IPS-11a (cell line): ENCODE results near the gene MAST4.

Experiments used
- H3K4me3 ChIP-seq: one replicate; pipeline ENCODE4 v1.5.1; 2013; ENCODE audit warnings: low read depth, low read length, control low read depth

The MAST4 gene

GRCh38 chr5:67058998-67059743, 463.0 kb downstream of the MAST4 start:
- H3K4me3 ChIP-seq = no peak overlapping the region

- no peak overlapping the region for H3K4me3 ChIP-seq
Measured at GRCh38 chr5:67059744-67060490, 463.7 kb downstream of the MAST4 start.

DNA sequence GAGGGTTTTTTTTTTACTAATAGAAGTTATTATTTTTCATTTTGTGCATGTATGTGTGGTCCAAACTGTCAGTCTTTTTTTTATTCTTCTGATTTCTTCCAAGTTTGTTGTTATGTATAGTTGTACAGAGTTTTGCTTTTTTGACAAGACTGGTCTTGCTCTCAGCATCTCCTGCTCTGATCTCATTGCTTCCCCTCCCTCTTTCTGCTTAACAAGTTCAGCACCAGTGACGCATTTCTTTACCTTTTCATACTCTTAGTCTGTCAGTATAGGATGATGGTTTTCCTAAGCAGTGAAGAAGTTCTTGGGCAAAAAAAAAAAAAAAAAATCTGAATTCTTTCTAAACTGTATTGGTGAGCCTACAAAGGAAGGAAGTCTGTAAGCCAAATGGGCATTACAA, 465.3 kb downstream of the MAST4 start:
- no peak overlapping the region for H3K4me3 ChIP-seq

GRCh38 chr5:67063055-67063454, 466.9 kb downstream of the MAST4 start:
- H3K4me3 ChIP-seq = no peak overlapping the region

DNA sequence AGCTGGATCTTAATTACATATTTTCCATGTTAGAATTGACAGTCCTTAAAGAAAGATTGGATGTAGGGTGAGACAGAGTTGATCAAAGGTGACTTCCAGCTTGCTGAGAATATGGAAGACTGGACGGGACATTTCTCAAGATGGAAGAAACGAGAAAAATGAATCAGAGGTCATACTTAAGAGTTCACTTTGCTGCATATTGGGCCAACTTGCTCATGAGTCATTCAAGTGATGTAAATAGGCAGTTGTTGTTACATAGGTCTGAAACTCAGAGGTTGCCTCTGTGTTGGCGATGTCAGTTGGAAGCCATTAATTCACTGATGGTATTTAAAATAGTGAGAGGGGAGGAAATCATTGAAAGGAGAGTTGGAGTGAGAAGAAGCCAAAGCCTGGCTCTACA, 467.6 kb downstream of the MAST4 start:
- H3K4me3 ChIP-seq = no peak overlapping the region

GRCh38 chr5:67065237-67065636, 469.0 kb downstream of the MAST4 start:
- H3K4me3 ChIP-seq = no peak overlapping the region

- H3K4me3 ChIP-seq = no peak overlapping the region
Measured at GRCh38 chr5:67065696-67066095, 469.5 kb downstream of the MAST4 start.

GRCh38 chr5:67066815-67067214, 470.6 kb downstream of the MAST4 start:
- no peak overlapping the region for H3K4me3 ChIP-seq

DNA sequence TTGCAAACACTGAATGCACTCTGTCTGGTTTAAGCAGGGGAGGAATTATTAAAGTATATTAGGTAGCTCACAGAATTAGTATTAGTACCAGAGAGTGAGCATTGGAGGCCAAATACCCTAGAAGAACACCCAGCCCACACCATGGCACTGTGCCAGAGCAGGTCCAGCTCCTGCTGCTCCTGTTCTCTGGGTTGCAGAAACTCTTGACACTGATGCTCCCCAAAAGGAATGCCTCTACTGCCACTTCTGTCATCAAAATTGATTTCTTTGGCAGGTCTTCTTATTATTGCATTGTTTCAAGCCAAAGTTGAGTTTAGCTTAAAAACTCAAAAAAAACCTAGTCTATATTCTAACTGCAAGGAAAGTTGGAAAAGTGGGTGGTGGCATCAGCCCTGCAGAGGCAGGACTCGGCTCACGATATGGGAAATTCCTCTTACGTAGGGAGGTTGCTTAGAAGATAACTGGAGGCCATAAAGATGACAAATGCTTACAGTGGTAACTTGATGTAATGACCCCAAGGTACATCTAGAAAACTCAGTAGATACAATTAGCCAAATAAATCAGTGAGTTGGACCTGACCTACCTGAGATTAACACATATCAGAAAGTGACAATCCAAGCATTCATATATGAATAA, 477.0 kb downstream of the MAST4 start:
- H3K4me3 ChIP-seq = no peak overlapping the region

DNA sequence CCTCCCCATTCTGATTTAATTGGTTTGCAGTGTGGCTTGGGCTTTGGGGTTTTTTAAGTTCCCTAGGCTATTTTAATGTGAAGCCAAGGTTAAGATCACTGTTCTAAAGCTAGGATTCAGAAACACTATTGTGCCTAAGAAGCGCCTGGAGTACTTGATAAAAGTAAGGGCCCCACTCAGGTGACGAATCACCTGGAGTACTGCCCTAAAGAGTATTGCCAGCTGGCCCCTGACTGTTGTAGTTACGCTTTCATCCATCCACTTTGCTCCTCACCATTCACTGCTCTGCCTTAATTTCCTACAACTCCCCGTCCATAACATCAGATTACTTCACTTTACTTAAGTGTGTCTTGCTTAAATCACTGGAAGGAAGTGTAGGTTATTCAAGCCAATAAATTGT, 481.1 kb downstream of the MAST4 start:
- no peak overlapping the region for H3K4me3 ChIP-seq

GRCh38 chr5:67081261-67081660, 485.1 kb downstream of the MAST4 start:
- no peak overlapping the region for H3K4me3 ChIP-seq

GRCh38 chr5:67082941-67083340, 486.7 kb downstream of the MAST4 start:
- no peak overlapping the region for H3K4me3 ChIP-seq

DNA sequence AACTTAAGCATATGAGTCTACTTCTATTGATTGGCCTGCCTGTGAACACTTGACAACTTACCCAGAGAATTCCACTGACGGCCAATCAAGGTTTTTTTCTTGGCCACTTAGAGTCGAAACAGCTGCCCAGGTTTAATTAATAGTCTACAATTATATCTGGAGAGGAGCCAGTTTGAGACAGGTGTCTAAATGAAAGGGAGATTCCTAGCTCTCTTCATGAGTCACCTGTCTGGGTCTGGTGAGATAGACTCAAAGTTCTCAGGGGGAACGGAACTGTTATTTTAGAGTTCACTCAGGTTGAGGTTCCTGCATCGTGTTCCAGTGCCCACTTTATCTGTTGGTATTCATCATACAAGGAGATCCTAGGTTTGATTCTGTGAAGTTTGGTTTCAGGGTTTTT, 489.4 kb downstream of the MAST4 start:
- no peak overlapping the region for H3K4me3 ChIP-seq

GRCh38 chr5:67089200-67089725, 493.1 kb downstream of the MAST4 start:
- H3K4me3 ChIP-seq = no peak overlapping the region

- no peak overlapping the region for H3K4me3 ChIP-seq
Measured at GRCh38 chr5:67090040-67090439, 493.8 kb downstream of the MAST4 start.

- no peak overlapping the region for H3K4me3 ChIP-seq
Measured at GRCh38 chr5:67090593-67090992, 494.4 kb downstream of the MAST4 start.

DNA sequence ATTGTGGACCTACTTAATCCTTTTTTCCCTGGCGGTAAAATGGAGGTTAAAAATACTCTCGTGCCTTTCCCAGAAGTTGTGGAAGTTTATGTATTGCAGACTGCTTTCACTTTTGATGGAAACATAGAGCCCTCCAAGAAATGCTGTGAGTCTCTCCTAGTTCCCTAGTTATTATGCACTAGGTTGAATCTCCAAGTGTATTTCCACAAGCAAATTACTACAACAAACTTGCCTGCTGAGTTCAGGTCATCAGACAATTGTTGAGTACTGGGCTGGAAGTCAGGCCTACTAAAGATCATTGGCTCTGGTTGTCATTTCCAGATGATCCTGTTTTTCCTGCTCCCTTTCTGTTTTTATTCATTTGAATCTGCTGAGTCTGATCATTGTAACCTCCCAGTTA, 496.3 kb downstream of the MAST4 start:
- H3K4me3 ChIP-seq = no peak overlapping the region

DNA sequence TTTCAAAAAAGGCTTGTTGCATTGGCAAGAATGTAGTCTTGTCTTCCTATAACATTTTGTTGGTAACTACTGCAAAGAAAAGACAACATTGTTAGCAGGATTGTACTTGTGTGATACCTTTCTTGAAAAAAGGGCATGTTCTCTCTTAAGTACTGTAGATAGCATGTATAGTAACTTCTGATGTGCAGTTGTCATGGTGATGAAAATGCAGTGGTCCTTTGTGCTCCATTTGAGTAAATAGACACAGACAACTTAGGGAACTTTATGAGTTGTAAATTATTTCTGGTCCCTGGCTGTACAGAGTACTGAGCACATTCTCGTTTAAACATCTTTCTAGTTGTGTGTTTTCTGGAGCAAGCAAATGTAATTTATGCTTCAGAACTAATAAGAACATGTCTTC, 497.1 kb downstream of the MAST4 start:
- no peak overlapping the region for H3K4me3 ChIP-seq

- no peak overlapping the region for H3K4me3 ChIP-seq
Measured at GRCh38 chr5:67094476-67095300, 498.5 kb downstream of the MAST4 start.

GRCh38 chr5:67095346-67096171, 499.4 kb downstream of the MAST4 start:
- H3K4me3 ChIP-seq = no peak overlapping the region
